NCI-H2227 treated with DMSO at 0.1 percent for 48 hours (cell line): ENCODE results near the gene IRF1.
"Not testable (repeated sequence)": the region's sequence is repeated elsewhere in the genome, so short reads cannot be mapped to it uniquely, and the experiment has no call there.

ENCODE experiments used
- DNase-seq: peaks from one replicate; lab custom pipeline; 2025; lab: John Stamatoyannopoulos, UW

Gene IRF1

DNA sequence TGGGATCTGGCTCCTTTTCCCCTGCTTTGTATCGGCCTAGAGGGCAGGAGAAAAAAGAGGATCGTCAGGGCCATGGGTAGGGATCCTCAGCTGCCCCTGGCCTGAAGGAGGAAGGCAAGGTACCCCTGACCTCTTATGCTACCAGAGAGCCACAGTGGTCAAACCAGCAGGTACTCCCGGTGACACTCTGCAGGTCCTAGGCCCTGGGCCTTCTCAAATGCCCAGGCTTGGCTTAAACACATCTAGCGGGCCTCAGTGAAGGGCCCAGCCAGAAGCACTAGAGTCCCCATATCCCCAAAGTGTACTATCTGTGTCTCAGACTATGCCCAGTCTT lies 3.5 kb downstream of the IRF1 start:
- no peak for DNase-seq

DNA sequence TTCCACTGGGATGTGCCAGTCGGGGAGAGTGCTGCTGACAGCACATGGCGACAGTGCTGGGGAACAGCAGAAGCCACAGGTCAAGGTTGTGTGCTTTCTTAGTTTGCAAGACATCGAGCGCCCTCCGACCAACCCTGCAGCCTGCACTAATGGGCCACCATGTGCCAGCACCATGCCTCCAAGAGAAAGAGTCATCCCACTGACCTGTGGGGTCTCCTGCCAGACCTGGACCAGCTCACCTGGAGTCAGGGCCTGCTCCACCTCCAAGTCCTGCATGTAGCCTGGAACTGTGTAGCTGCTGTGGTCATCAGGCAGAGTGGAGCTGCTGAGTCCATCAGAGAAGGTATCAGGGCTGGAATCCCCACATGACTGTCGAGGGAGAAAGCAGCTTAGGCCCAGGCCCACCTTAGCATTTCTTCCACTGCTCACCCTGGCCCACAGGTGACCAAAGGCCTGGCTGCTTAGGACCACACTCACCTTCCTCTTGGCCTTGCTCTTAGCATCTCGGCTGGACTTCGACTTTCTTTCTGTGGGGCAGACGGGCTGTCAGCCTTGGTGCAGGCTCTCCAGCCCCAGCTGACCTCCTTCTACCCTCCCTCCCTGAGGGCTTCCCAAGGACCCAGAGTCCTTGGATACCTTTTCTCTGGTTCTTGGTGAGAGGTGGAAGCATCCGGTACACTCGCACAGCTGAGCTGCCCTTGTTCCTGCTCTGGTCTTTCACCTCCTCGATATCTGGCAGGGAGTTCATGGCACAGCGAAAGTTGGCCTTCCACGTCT lies 4.1 kb downstream of the IRF1 start:
- no peak for DNase-seq

DNA sequence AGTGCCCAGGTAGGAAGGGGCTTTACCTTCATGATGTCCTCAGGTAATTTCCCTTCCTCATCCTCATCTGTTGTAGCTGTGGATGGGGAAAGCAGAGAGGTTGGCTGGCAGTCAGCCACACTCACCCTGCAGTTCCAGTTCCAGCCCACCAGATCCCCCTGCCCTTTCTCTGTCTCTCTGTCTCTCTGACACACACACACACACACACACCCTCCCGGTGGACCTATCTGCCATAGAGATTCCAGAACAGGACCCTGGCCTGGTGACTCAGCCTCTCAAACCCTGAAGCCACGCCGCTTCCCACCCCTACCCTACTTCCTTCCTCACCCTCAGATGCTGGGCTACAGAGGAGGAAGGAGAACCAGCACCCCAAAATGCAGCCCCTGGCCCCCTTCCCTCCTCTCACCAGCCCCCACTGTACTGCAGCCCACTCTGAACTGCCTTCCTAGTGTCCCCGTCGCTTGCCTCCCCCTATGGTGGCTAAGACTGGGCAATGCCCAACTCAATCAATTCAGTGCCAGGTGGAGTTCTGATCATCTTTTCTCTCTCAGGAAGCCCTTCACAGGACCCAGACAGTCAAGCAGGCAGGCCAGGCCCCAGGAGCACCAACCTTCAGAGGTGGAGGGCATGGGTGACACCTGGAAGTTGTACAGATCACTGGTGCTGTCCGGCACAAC lies 4.8 kb downstream of the IRF1 start:
- no peak for DNase-seq

- not testable (repeated sequence) for DNase-seq
Measured at GRCh38 chr5:132484876-132485640, 5.5 kb downstream of the IRF1 start.

DNA sequence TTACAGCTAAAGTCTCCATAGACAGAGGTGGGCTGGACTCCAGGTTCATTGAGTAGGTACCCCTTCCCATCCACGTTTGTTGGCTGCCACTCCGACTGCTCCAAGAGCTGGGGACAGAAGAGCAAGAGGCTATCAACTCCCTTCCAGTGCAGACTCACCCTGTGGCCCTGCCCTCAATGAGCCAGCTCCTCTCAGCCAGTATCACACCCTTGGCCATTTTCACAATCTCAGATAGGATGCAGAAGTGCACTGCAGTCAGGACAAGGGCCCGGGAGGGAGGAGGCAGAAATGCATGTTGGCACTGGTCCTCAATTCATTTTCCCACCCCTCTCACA lies 6.2 kb downstream of the IRF1 start:
- no peak for DNase-seq

DNA sequence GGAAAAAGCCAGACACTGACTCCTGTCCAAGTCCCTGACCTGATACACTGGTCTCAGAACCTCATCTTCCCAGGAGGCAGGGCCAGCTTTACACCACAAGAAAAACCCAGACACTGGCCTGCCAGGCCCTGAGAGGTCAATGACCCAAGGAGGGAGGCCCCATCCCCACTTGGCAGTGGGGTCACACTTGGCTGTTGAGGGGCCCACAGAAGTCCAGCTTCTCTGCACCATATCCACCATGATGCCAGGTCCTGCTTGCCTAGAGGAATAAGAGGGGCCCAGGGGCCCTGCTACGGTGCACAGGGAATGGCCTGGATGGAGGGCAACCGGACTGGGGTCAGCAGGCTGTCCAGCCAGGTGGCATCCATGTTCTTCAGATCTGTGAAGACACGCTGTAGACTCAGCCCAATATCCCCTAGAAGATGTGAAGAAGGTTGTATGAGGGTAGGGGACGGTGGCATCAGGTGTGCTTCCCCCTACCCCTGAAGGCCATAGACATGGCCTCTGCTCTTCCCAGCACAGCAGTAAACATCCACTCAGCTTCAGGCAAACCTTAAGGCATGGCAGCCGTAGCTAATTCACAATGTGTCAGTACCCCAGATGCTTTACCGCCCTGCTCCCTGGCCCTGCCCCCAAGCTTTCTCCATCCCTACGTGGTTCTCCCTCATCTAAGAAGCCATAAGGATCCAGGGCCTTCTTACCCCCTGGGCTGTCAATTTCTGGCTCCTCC lies 6.7 kb downstream of the IRF1 start:
- no peak for DNase-seq

GRCh38 chr5:132483101-132483500 lies 7.5 kb downstream of the IRF1 start:
- DNase-seq, result no peak

- no peak for DNase-seq
Measured at GRCh38 chr5:132481596-132482211, 8.9 kb downstream of the IRF1 start.

DNA sequence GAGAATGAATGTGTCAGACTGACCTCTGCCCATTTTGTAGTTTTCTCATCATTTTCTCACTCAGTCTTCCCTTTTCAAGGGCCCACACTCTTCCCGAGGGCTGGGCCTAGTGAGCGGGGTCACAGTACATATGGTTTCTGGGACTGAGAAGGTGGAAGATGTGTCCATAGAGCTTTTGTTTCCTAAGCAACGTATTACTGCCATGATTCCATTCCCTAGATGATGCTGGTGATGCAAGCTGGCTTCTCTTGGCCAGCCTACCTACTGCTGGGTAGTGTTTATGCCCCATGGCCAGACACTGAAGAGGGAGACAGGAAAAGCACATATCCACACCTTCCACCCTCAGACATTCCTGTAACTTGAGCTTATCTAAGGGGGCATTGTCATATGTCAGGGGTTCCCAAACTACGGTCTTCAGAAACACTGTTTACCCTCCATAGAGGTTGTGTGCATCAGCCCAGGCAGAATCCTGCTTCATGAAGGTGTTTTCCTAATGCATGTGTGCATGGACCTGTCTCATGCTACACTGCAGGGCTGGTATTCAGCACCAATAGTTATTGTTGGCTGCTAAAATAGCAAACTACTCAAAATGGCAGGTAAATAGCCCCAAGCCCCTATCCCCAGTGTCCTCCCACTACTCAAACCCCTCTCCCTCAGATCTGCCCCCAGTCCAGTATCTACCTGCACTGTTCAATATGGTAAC lies 9.5 kb downstream of the IRF1 start:
- DNase-seq, result no peak

DNA sequence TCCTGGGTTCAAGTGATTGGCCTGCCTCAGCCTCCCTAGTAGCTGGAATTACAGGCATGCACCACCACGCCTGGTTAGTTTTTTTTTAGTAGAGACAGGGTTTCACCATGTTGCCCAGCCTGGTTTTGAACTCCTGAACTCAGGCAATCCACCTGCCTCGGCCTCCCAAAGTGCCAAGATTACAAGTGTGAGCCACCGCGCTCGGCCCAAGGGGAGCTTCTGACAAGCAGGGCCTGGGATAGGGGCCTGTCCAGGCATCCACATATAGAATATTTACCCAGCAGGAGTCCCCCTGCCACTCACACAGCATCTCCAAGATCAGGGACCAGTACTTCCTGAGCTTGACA lies 10.1 kb downstream of the IRF1 start:
- DNase-seq, result no peak

- DNase-seq, result no peak
Measured at GRCh38 chr5:132480042-132480441, 10.5 kb downstream of the IRF1 start.

DNA sequence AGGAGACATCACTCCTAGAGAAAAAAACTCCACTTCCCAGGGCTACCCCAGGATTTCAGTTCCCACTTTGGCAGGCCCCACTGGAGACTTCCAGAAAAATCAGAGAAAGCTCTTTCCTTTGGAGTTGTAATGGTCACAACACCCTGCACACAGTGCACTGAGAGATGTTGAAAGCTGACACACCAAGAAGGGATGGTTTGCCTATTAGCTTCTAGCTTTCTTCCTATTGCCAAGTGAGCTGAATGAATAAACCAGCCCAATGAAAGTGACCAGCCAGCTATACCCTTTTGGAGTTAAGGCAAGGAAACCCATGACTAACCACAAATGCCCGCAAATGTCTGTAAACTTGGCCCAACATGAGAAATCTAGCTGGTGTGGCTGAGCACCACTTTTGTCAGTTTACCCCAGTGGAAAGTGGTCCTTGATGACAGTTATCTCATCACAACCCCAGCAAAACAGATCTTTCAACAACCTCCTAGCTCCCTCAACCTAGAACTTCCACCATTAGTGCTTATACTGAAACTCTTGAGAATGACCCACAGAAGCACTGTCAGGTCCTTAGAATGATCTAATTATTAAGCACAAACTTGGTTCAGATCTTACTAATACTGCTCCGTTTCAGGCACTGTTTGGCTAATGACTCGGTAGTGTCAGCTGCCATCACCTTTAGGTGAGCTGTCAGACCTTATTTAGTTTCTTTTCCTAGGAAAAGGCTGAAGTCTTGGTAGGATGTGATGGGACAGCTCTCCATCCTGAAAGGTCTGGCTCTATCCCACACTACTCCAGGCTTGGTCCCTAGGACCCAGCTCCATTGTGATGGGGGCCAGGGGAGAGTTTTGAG lies 11.2 kb downstream of the IRF1 start:
- DNase-seq, result no peak

GRCh38 chr5:132478366-132478871 lies 12.2 kb downstream of the IRF1 start:
- no peak for DNase-seq

- DNase-seq, result no peak
Measured at GRCh38 chr5:132477784-132478365, 12.7 kb downstream of the IRF1 start.

- DNase-seq, result no peak
Measured at GRCh38 chr5:132476876-132477781, 13.4 kb downstream of the IRF1 start.

- no peak for DNase-seq
Measured at GRCh38 chr5:132475987-132476875, 14.3 kb downstream of the IRF1 start.

DNA sequence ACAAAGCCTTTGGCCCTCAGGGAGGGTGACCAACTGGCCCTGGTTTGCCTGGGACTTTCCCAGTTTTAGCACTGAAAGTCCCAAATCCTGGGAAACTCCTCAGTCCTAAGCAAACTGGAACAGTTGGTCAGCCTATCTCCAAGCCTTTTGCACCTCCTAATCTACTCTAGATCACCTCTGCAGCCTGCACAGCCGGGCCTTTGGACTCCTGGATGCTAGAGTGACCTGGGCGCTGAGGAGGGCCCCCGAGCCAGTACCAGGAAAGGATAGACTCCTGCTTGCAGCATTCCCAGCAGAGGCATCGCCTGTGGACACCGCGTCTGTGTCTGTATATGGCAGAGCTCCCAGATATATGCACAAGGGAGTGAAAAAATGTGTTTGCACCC lies 15.1 kb downstream of the IRF1 start:
- DNase-seq, result no peak
